Endothelial cell of umbilical vein (primary cell): Measurements from ENCODE around the gene ABL1. TPM values are rescaled to one million over a fixed set of nuclear protein-coding genes. Genes with fewer than 3 reads are reported as not detected.

ENCODE experiments used
- BruUV-seq: library from RNA; stranded (reverse); fragments of 400-500 nt; replicated peaks from 2 replicates; lab custom pipeline; 2021; lab: Mats Ljungman, UMichigan
- CTCF ChIA-PET: fragments of 300-600, 350-600 bp; sonication (Branson Sonifier 250); formaldehyde crosslinking; loops from one replicate; lab custom pipeline; 2021; ENCODE audit warnings: antibody characterized with exemption, inconsistent platforms; lab: Charles Lee
- POLR2A ChIA-PET: fragments of 300-600, 350-600 bp; sonication (Branson Sonifier 250); formaldehyde crosslinking; loops from one replicate; lab custom pipeline; 2021; ENCODE audit warnings: antibody characterized with exemption, inconsistent platforms; lab: Charles Lee
- DNase-seq: peaks from one replicate; pipeline ENCODE4 v3.0.0-alpha.2; 2011; ENCODE audit warnings: low read depth, low spot score
- FAIRE-seq: peaks from 2 replicates; lab custom pipeline; 2011; peaks lifted over from hg19 to GRCh38; lab: Jason Lieb, UNC
- H2AFZ ChIP-seq: 2 replicates; pipeline ENCODE4 v1.6.0; 2012; ENCODE audit warnings: low read depth, low read length, control low read depth, inconsistent platforms
- H3K27ac ChIP-seq: 2 replicates; pipeline ENCODE4 v1.5.1; 2011; ENCODE audit warnings: low read depth, mild to moderate bottlenecking, control low read depth, low read length, moderate library complexity; ENCODE audit not compliant: insufficient read depth
- H3K27me3 ChIP-seq, 2 experiments: 2 replicates each; pipeline versions ENCODE4 v1.6.0 to v1.6.1; 2011; ENCODE audit warnings: low read length in 2 of 2, mixed read lengths in 1 of 2; ENCODE audit not compliant: control insufficient read depth in 2 of 2, insufficient read depth in 2 of 2
- H3K36me3 ChIP-seq, 2 experiments: 2 replicates in 1 of 2; 3 replicates in 1 of 2; pipeline ENCODE4 v1.5.1; 2011; ENCODE audit warnings: low read length in 2 of 2, mild to moderate bottlenecking in 1 of 2, moderate library complexity in 1 of 2; ENCODE audit not compliant: control insufficient read depth in 2 of 2, insufficient read depth in 2 of 2; ENCODE audit errors: extremely low read depth in 1 of 2
- H3K4me1 ChIP-seq: 3 replicates; pipeline ENCODE4 v1.5.1; 2011; ENCODE audit warnings: mild to moderate bottlenecking, low read length; ENCODE audit not compliant: control insufficient read depth, insufficient read depth; ENCODE audit errors: extremely low read depth
- H3K4me2 ChIP-seq: 2 replicates; pipeline ENCODE4 v1.6.1; 2011; ENCODE audit warnings: low read length, control low read depth, mixed read lengths; ENCODE audit not compliant: insufficient read depth
- H3K4me3 ChIP-seq, 3 experiments: fragments of 200-600 bp in 1 of 3; sonication (generic), shearing (Covaris generic) in 1 of 3; replicated peaks in 1 of 3; 2 replicates each; pipeline ENCODE4 v1.5.1; 2011 to 2016; ENCODE audit warnings: control low read depth in 3 of 3, low read length in 3 of 3, mild to moderate bottlenecking in 2 of 3, inconsistent platforms in 1 of 3, low read depth in 1 of 3, moderate library complexity in 1 of 3; ENCODE audit not compliant: insufficient read depth in 1 of 3
- H3K79me2 ChIP-seq: 2 replicates; pipeline ENCODE4 v1.6.0; 2012; ENCODE audit warnings: low read length, inconsistent platforms; ENCODE audit not compliant: control insufficient read depth, insufficient read depth
- H3K9ac ChIP-seq: replicated peaks from 2 replicates; pipeline ENCODE3; 2011; ENCODE audit warnings: low read length, control low read depth; ENCODE audit not compliant: insufficient read depth; ENCODE audit errors: extremely low read depth
- H3K9me1 ChIP-seq: replicated peaks from 3 replicates; pipeline ENCODE4 v1.6.0; 2011; ENCODE audit warnings: mild to moderate bottlenecking, low read length; ENCODE audit not compliant: control insufficient read depth, insufficient read depth; ENCODE audit errors: extremely low read depth
- H3K9me3 ChIP-seq: replicated peaks from 2 replicates; pipeline ENCODE4 v1.5.1; 2012; ENCODE audit warnings: low read length, inconsistent platforms; ENCODE audit not compliant: control insufficient read depth, insufficient read depth
- H4K20me1 ChIP-seq: replicated peaks from 2 replicates; pipeline ENCODE3; 2011; ENCODE audit warnings: mild to moderate bottlenecking, low read length; ENCODE audit not compliant: control insufficient read depth, insufficient read depth; ENCODE audit errors: extremely low read depth
- EZH2 ChIP-seq: IDR thresholded peaks from 2 replicates; pipeline ENCODE4 v1.6.1; 2012; ENCODE audit warnings: borderline replicate concordance, low read depth, mild to moderate bottlenecking, moderate library complexity, low read length, inconsistent platforms; ENCODE audit not compliant: severe bottlenecking
- FOS ChIP-seq: IDR thresholded peaks from 2 replicates; pipeline ENCODE4 v1.6.1; 2011; ENCODE audit warnings: mild to moderate bottlenecking, low read length, moderate library complexity, borderline replicate concordance; ENCODE audit not compliant: insufficient read depth
- GATA2 ChIP-seq: IDR thresholded peaks from 2 replicates; pipeline ENCODE4 v1.7.0; 2011; ENCODE audit warnings: low read depth, mild to moderate bottlenecking, moderate library complexity, mixed read lengths, low read length; ENCODE audit not compliant: insufficient read length, insufficient read depth
- JUN ChIP-seq: IDR thresholded peaks from 2 replicates; pipeline ENCODE4 v1.6.1; 2011; ENCODE audit warnings: borderline replicate concordance, low read depth; ENCODE audit not compliant: insufficient read length, insufficient read depth
- MAX ChIP-seq: IDR thresholded peaks from 2 replicates; pipeline ENCODE4 v1.6.1; 2011; ENCODE audit not compliant: insufficient read depth, insufficient read length
- MYC ChIP-seq: IDR thresholded peaks from one replicate; pipeline ENCODE4 v1.6.1; 2011; ENCODE audit warnings: mild to moderate bottlenecking, low read depth, low read length
- POLR2A ChIP-seq: IDR thresholded peaks from 2 replicates; pipeline ENCODE4 v1.6.1; 2012; ENCODE audit warnings: low read depth, mild to moderate bottlenecking, control low read depth, low read length
- POLR2AphosphoS5 ChIP-seq: IDR thresholded peaks from 2 replicates; pipeline ENCODE4 v1.6.1; 2012; ENCODE audit warnings: low read depth, mild to moderate bottlenecking, control low read depth, low read length, moderate library complexity; ENCODE audit not compliant: insufficient read depth
- dilution Hi-C: fragments of 300-500 bp; cut with MboI; formaldehyde crosslinking; loops from one replicate; pipeline ENCODE4 v1.15.0; 2019; ENCODE audit warnings: low sequenced_read_pairs; ENCODE audit not compliant: extremely low pct_ligation_motif_present
- intact Hi-C: fragments of 100-400 bp; cut with micrococcal nuclease; formaldehyde crosslinking; loops from one replicate; pipeline ENCODE4 v1.10.0; 2022
- polyA plus RNA-seq, 4 experiments: library from polyadenylated mRNA; depleted of rRNA in 3 of 4; stranded (reverse) in 3 of 4; unstranded in 1 of 4; fragments of >200 nt; gene quantifications; 2 replicates each; pipeline versions ENCODE4 v1.2.1 to v1.2.3, GENCODE V29; 2011 to 2012; ENCODE audit warnings: missing spikeins in 1 of 4
- total RNA-seq: library from RNA; stranded (reverse); gene quantifications from 2 replicates; pipeline ENCODE4 v1.2.3, GENCODE V29; 2021
- TF ChIP-seq, protein P1 (sequence below), 2 donors: IDR thresholded peaks; 1 replicate in 1 of 2; 2 replicates in 1 of 2; pipeline ENCODE4 v1.5.1; 2011; ENCODE audit warnings: low read length in 2 of 2, mild to moderate bottlenecking in 2 of 2, moderate library complexity in 2 of 2, control low read depth in 1 of 2, inconsistent platforms in 1 of 2, low read depth in 1 of 2; ENCODE audit not compliant: insufficient read depth in 1 of 2; ENCODE audit errors: extremely low read depth in 1 of 2

The ABL1 gene
- total and polyA plus RNA-seq, 2 donors (not counting 3 experiments of a cell fraction or from before 2014, with no cell fraction given), result 32.1 to 87.1 TPM

DNA sequence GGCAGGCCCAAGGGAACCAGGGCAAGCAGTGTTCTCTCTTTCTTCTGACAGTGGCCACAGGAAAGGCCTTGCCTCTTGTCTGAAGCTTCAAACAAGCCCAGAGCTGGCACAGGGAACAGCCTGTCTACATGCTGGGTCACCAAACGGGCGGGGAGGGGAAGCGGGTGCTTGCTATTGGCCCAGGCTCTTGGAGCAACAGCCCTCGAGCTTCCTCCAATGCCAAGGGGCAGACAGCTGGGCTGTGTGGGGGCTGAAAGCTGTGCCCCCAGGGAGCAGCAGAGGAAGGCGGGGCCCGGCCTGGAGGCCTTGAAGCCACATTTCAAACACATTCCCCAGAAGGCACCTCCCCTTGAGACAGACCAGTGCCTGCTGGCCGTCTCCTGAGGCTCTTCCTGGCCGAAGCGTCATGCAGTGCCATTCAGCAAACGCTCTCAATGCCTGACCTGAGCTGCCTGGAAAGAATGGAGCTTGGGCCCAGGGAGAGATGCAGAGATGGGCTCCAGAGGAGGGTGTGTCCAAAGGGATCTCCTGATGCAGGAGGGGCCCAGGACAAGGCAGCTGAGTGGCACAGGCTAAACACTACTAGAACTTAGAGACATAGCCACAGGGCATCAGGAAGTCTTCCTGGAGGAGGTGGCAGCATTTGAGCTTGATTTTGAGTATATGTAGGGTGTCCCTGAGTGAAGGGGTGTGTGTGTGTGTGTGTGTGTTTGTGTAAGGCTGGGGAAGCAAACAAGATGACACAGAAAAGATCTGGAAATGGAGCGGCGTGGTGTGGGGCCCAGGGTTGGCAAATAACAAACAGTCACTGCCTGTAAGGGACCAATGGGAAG, 101.4 kb downstream of the ABL1 start:
- FAIRE-seq (no peak), DNase-seq (peak; percentile 15)
- H3K36me3 ChIP-seq, result no peaks in the 10 kb centered on the region
- ChIA-PET POLR2A (no interaction called here), CTCF (interaction anchor here (0.6 to 3.1 kb wide), 7 partner anchors 8 to 236 kb away, joined by 3 to 10 read pairs (median 3); no protein-coding TSS in a partner anchor)
- BruUV-seq, result no TSS peak
- no peak overlapping the region for H2AFZ ChIP-seq
- dilution Hi-C loops, result no loop called here
- no peaks in the 10 kb centered on the region for H3K79me2 ChIP-seq
- intact Hi-C loops, result no loop called here
- H3K4me2 ChIP-seq, result no peak overlapping the region
- H3K9me1 ChIP-seq, result no peaks in the 10 kb centered on the region
- peaks cover 3% of the 10 kb centered on the region for H3K4me1 ChIP-seq
- H3K9me3 ChIP-seq, result no peaks in the 10 kb centered on the region
- H3K9ac ChIP-seq, result no peak overlapping the region
- H3K4me3 ChIP-seq, result no peak overlapping the region
- no peak overlapping the region for H3K27ac ChIP-seq
- H3K27me3 ChIP-seq, result peaks cover 35 to 47% of the 10 kb centered on the region in 2 experiments
- TF ChIP-seq GATA2 (no peak), POLR2AphosphoS5 (no peak), EZH2 (no peak), MAX (no peak), POLR2A (no peak), MYC (no peak), FOS (no peak), JUN (no peak)
- TF ChIP-seq, protein P1, sequence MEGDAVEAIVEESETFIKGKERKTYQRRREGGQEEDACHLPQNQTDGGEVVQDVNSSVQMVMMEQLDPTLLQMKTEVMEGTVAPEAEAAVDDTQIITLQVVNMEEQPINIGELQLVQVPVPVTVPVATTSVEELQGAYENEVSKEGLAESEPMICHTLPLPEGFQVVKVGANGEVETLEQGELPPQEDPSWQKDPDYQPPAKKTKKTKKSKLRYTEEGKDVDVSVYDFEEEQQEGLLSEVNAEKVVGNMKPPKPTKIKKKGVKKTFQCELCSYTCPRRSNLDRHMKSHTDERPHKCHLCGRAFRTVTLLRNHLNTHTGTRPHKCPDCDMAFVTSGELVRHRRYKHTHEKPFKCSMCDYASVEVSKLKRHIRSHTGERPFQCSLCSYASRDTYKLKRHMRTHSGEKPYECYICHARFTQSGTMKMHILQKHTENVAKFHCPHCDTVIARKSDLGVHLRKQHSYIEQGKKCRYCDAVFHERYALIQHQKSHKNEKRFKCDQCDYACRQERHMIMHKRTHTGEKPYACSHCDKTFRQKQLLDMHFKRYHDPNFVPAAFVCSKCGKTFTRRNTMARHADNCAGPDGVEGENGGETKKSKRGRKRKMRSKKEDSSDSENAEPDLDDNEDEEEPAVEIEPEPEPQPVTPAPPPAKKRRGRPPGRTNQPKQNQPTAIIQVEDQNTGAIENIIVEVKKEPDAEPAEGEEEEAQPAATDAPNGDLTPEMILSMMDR (IDR thresholded peaks at IDR 0.05; ENCODE audit: extremely low read depth in 1 of 2, insufficient read depth in 1 of 2, low read depth in 1 of 2, low read length in 2 of 2), result no peak
- no peaks in the 10 kb centered on the region for H4K20me1 ChIP-seq

Other genes with a start within 250 kb of the ABL1 start
- not detected in 2 replicates for gene PRDM12, start 170.7 kb upstream of the ABL1 start, total RNA-seq
- not detected in 2 replicates for gene PRDM12, start 170.7 kb upstream of the ABL1 start, polyA plus RNA-seq
- 44.4 and 46.4 TPM in 2 replicates for gene EXOSC2, start 141.5 kb upstream of the ABL1 start, total RNA-seq
- 21.7 and 25.5 TPM in 2 replicates for gene EXOSC2, start 141.5 kb upstream of the ABL1 start, polyA plus RNA-seq
- not detected in 2 replicates for gene QRFP, start 61.6 kb downstream of the ABL1 start, total RNA-seq
- gene QRFP, start 61.6 kb downstream of the ABL1 start, polyA plus RNA-seq, result not detected in 2 replicates
- not detected in 2 replicates for gene FIBCD1, start 104.0 kb downstream of the ABL1 start, total RNA-seq
- gene FIBCD1, start 104.0 kb downstream of the ABL1 start, polyA plus RNA-seq, result 0.14 and 0.29 TPM in 2 replicates
- gene LAMC3, start 173.9 kb downstream of the ABL1 start, total RNA-seq, result 0.12 and 0.38 TPM in 2 replicates
- gene LAMC3, start 173.9 kb downstream of the ABL1 start, polyA plus RNA-seq, result 0.13 and 0.18 TPM in 2 replicates